Chondrocyte (in vitro differentiated cells): ENCODE results near the gene CTIF. TPM values are rescaled to one million over a fixed set of nuclear protein-coding genes. Genes with fewer than 3 reads are reported as not detected.

ENCODE experiments used
- DNase-seq: peaks from one replicate; pipeline ENCODE4 v3.0.0; 2021; ENCODE audit warnings: mixed read lengths, low spot score
- H3K27ac Mint-ChIP-seq: one replicate; pipeline ENCODE4 v1.8.0; 2021; ENCODE audit warnings: mild to moderate bottlenecking, moderate library complexity, mixed read lengths; ENCODE audit not compliant: unreplicated experiment
- H3K27me3 Mint-ChIP-seq: 2 replicates; pipeline ENCODE4 v1.8.0; 2021; ENCODE audit warnings: low read depth, mixed read lengths
- H3K36me3 Mint-ChIP-seq: 2 replicates; pipeline ENCODE4 v1.8.0; 2021; ENCODE audit warnings: low read depth, mixed read lengths
- H3K4me1 Mint-ChIP-seq: 2 replicates; pipeline ENCODE4 v1.8.0; 2021; ENCODE audit warnings: low read depth, mild to moderate bottlenecking, mixed read lengths
- H3K4me3 Mint-ChIP-seq: one replicate; pipeline ENCODE4 v1.8.0; 2021; ENCODE audit warnings: mild to moderate bottlenecking, moderate library complexity, mixed read lengths; ENCODE audit not compliant: unreplicated experiment
- H3K9me3 Mint-ChIP-seq: 2 replicates; pipeline ENCODE4 v1.8.0; 2021; ENCODE audit warnings: low read depth, mixed read lengths
- CTCF ChIP-seq: fragments of 200-600 bp; sonication (generic); IDR thresholded peaks from 2 replicates; pipeline ENCODE4 v1.5.0; 2021; ENCODE audit warnings: antibody characterized with exemption, mild to moderate bottlenecking, moderate library complexity
- total RNA-seq: library from RNA; stranded (reverse); gene quantifications from 3 replicates; pipeline ENCODE4 v1.2.1, GENCODE V29; 2021

CTIF gene
- total RNA-seq, 1 donor from 2014 or later, result 184 TPM

DNA sequence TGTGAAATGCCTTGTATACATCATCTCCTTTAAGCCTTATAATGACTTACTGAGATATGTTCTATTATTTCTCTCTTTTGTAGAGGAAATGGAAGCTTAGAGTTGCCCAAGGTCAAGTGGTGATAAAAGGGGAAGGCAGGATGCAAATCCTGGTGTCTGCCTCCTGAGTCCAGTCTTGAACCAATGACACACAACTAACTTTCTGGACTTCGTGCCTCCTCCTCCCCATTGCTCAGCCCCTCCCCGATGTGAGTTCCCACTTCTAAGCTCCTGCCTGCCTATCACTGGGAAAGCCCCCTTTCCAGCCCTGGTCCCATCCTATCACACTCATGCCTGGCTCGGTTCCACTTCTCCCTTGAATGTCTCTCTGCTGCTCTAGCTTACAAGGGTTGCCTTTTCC lies 6.9 kb upstream of the CTIF start:
- DNase-seq, result no peak
- Mint-ChIP-seq H3K4me1 (peaks cover 53% of the 10 kb centered on the region), H3K27me3 (no peaks in the 10 kb centered on the region), H3K9me3 (no peaks in the 10 kb centered on the region), H3K4me3 (no peak overlapping the region), H3K36me3 (no peaks in the 10 kb centered on the region), H3K27ac (no peak overlapping the region)
- no peak for TF ChIP-seq CTCF

GRCh38 chr18:48533340-48534070 lies 5.3 kb upstream of the CTIF start:
- no peak for TF ChIP-seq CTCF
- H3K27ac Mint-ChIP-seq, result no peak overlapping the region
- no peaks in the 10 kb centered on the region for H3K36me3 Mint-ChIP-seq
- H3K9me3 Mint-ChIP-seq, result no peaks in the 10 kb centered on the region
- DNase-seq, result no peak
- H3K27me3 Mint-ChIP-seq, result no peaks in the 10 kb centered on the region
- H3K4me1 Mint-ChIP-seq, result peaks cover 59% of the 10 kb centered on the region
- H3K4me3 Mint-ChIP-seq, result no peak overlapping the region

GRCh38 chr18:48534364-48534763 lies 4.5 kb upstream of the CTIF start:
- no peak for TF ChIP-seq CTCF
- Mint-ChIP-seq H3K4me3 (no peak overlapping the region), H3K9me3 (no peaks in the 10 kb centered on the region), H3K36me3 (no peaks in the 10 kb centered on the region), H3K4me1 (peaks cover 59% of the 10 kb centered on the region), H3K27me3 (no peaks in the 10 kb centered on the region), H3K27ac (peak overlapping the region; percentile 60)
- no peak for DNase-seq

- Mint-ChIP-seq H3K4me1 (peaks cover 44% of the 10 kb centered on the region), H3K4me3 (no peak overlapping the region), H3K27ac (peak overlapping the region; percentile 52), H3K9me3 (no peaks in the 10 kb centered on the region), H3K27me3 (no peaks in the 10 kb centered on the region), H3K36me3 (no peaks in the 10 kb centered on the region)
- no peak for DNase-seq
- TF ChIP-seq CTCF, result no peak
Observed at GRCh38 chr18:48535956-48536355, 2.9 kb upstream of the CTIF start.

DNA sequence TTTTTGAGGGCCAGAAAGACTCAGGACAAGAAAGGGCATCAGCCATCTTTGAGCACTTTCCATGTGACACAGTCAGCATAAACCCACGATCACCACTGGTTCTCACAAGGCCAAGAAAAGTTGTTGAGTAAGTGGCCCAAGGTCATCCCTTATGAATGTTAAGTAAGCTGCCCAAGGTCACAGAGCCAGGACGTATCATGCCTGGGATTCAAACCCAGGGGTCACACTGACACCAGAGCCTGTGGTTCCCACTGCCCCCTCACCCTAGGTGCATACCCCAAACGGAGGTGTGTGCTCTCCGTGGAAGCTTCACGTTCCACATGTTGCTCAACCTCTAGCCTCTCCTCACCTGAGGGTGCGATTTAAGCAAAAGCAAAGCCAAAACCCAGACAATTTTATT lies 2.3 kb upstream of the CTIF start:
- peaks cover 3% of the 10 kb centered on the region for H3K36me3 Mint-ChIP-seq
- no peaks in the 10 kb centered on the region for H3K27me3 Mint-ChIP-seq
- H3K9me3 Mint-ChIP-seq, result no peaks in the 10 kb centered on the region
- no peak for DNase-seq
- H3K27ac Mint-ChIP-seq, result no peak overlapping the region
- peaks cover 43% of the 10 kb centered on the region for H3K4me1 Mint-ChIP-seq
- no peak for TF ChIP-seq CTCF
- no peak overlapping the region for H3K4me3 Mint-ChIP-seq
